ENCODE data around the gene ZNF236.

GRCh38 chr18:77015169-77015568 lies 192.8 kb downstream of the ZNF236 start:
- TF ChIP-seq POLR2A (IDR thresholded peaks at IDR 0.05) (no peak), CTCF (IDR thresholded peaks at IDR 0.05) (no peak), EP300 (IDR thresholded peaks at IDR 0.05) (no peak)
